Measurements from ENCODE around the gene TUBGCP6. TPM values are rescaled to one million over a fixed set of nuclear protein-coding genes. Genes with fewer than 3 reads are reported as not detected.
"Not testable (repeated sequence)": the region's sequence is repeated elsewhere in the genome, so short reads cannot be mapped to it uniquely, and the experiment has no call there.

Gene TUBGCP6
- total RNA-seq, 1 experiment from 2014 or later, result 32.2 TPM

DNA sequence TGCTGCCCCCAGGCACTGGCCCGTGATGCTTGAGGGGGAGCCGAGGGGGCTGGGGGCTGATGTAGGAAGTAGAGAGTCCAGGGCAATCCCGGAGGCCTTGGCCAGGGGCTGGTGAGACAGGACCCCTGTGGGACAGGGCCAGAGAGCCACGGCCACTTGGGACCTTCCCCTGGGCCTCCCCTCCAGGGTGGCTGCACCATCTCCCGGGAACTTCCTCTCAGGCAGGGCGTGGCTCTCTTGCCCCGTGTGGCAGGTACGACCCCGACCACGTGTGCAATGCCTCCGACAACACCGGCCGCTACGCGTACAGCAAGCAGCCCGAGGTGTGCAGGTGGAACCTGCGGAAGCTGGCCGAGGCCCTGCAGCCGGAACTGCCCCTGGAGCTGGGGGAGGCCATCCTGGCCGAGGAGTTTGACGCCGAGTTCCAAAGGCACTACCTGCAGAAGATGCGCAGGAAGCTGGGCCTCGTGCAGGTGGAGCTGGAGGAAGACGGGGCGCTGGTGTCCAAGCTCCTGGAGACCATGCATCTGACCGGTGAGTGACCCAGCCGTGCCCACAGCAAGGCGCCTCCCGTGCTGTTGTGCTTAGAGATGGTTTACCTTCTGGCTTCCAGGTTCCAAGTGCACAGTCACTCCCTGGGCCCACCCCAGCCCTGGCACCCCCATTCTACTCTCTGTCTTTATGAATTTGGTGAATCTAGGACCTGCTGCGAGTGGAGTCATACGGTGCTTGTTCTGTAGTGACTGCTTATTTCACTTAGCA is 34.3 kb downstream of the TUBGCP6 start:
- no peak for DNase-seq (ENCODE audit: low spot score)

DNA sequence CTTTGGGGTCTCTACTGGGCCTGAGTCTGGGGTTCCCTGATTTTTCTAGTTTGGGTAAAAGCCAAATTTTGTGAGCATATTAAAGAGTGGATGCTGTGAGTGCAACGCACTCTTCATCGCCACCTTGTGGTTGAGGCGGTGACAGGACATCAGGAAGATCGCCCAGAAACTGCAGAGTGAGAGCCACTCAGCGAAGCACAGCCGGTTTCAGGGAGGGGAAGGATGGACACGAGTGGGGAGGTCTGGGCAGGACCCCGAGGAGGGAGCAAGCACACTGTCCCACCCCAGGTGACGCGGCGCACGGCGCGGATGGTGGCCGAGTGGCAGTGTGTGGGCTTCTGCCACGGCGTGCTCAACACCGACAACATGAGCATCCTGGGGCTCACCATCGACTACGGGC is 34.9 kb downstream of the TUBGCP6 start:
- DNase-seq (ENCODE audit: low spot score), result peak; percentile 71

DNA sequence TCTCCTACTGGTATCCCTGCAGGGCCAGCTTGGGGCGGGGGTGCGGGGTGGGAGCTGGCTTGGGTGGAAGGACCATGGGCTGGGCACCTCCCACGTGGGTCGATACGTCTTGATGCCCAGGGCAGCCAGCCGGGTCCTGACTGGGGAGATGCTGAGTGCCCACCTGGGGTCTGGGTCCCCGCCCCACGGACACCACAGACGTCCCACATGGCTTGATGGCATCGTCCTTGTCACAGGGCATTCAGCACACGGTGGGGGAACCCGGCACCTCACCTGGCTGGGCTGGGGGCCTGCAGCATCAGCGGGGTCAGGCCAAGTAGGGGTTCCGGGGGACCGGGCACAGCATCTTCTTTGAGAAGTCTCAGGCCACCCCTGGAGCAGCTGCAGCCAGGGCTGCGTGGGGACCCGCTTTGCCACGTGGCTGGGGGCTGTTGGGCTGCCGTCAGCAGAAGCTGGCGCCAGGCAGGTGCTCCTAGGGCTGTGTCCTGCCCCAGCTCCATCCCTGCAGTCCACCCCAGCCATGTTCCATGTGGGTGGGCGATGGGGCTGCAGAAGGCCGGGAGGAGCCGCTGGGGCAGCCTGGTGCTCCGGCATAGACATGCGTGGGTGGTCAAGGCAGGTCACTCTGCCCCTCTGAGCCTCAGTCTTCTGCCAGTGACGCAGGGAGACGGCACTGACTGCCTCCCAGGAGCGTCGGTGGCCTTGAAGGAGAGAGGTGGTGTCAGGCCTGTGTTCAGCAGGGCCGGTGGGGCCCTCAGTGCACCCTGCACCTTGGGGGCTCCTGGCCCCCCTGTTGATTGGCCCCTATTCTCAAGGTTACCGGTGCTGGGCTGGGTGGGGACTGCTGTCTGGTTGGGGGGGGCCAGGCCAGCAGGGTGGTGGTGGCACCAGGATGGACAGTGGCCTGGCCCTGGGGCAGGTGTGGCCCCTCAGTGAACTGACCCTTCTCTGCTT is 35.6 kb downstream of the TUBGCP6 start:
- DNase-seq (ENCODE audit: low spot score), result no peak

DNA sequence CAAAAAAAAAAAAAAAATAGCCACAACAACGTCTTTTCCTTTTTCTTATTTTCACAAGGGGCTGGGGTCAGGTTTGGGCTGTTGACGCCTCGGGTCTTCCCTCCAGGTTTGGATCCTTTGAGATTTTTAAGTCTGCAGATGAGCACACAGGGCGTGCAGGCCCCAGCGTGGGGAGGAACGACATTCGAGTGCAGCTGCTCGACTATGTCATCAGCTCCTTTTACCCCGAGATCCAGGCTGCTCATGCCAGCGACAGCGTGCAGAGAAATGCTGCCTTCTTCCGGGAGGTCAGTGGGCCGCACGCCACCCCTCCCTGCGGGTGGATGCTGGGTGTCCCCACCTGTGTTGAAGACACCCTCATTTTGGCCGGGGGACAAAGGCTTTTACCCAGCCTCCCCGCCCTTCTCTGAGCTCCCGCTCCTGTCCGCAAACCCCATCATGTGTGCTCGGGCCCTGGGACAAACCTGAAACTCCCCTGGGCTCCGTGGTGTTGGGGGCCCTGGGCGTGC is 36.3 kb downstream of the TUBGCP6 start:
- no peak for DNase-seq (ENCODE audit: low spot score)

DNA sequence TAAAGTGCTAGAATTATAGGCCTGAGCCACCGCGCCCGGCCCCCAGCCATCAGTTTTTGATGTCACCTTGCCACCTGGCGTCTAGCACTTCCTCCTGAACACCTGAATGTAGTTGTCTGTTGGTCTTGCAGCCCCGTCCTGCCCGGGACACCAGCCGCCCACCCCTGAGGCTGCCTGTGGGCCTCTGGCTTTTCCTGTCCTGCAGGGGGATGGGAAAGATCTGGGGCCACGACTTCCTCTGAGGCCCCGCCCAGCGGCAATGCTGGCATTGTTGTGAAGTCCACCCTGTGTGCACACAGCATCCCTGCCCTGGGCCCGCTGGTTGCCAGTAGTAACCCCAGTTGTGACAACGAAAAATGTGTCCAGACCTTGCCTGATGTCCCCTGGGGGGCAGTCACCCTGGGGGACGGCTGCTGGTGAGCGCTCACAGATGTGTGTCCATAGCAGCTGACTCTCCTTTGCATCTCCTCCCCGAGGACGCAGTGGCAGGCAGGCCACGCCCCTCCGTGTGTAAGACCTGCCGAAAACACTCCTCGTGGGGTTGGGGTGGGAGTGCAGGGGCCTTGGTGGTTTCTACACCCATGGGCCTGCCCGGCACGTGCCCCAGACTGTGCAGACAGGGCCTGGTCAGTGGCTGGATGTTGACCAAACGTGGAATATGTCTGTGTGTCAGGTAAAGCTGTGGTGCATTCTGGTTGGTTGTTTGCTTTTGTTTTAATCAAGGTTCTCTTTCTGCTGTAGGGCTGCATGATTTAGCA is 37.3 kb downstream of the TUBGCP6 start:
- DNase-seq (ENCODE audit: low spot score), result no peak

DNA sequence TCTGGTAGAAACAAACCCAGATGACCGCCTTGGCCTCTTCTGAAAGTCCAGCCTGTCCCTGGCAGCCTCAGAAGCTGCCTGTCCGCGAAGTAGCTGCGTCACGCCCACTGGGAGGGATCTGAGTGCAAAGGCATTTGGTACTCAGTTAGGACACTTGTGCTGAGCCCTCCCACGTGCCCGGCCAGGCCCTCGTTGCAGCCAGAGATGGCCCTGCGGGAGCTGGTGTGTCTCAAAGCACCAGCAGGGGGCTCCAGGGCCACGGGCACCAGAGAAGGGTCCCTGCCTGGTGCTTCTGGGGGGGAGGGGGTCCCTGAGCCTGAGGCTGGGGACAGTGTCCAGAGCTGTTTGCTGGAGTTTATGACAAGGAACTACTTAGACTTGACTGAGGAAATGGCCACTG is 38.2 kb downstream of the TUBGCP6 start:
- peak; percentile 4 for DNase-seq (ENCODE audit: low spot score)

DNA sequence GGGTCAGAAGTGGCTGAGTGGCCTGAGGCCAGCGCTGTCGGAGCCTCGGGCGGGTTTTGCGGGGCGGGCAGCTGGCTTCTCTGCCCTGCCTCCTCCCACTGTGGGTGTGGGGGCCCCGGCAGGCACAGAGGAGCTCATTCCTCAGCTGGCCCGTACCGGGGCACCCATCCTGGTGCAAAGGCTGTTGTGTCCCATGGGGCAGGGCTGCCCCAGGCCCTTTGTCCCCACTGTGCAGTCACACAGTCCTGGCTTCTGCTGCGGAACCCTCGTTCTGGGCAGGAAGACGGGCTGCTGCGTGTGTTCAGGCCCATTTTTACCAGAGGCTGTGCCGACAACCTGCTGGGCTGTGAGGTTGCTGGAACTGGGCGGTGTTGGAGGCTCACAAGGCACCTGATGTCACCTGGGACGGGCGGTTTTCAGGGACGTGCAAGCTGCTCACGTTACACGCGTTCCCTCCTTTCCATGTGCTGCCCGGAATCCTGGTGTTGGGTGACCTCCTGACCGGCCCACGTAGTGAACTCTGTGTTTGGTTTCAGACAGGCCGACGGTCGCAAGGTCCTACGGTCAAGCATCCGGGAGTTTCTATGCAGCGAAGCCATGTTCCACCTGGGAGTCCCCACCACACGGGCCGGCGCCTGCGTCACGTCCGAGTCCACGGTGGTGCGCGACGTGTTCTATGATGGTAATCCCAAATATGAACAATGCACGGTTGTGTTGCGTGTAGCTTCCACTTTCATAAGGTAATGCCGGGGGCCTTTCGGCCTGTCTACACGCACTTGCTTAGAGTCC is 38.8 kb downstream of the TUBGCP6 start:
- DNase-seq (ENCODE audit: low spot score), result no peak

DNA sequence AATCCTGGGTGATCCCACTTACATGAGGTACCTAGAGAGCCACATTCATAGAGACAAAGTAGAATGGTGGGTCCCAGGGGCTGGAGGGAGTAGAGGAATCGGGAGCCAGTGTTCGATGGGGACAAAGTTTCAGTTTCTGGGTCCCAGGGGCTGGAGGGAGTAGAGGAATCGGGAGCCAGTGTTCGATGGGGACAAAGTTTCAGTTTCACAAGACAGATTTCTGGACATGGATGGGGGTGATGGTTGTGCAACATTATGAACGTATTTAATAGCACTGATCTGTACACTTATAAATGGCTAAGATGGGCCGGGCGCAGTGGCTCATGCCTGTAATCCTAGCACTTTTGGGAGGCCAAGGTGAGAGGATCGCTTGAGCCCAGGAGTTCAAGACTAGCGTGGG is 39.8 kb downstream of the TUBGCP6 start:
- not testable (repeated sequence) for DNase-seq (ENCODE audit: low spot score)

DNA sequence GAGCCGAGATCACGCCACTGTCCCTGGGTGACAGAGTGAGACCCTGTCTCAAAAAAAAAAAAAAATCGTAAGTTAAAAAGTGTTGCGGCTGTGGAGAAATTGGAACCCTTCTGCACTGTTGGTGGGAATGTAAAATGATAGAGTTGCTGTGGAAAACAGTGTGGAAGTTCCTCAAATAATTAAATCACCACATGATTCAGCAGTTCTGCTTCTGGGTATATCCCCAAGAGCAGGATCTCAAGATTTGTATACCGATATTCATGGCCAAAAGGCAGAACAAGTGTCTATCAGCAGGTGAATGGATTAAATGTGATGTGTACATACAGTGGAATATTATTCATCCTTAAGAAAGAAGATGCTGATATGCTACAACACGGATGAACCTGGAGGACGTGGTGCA is 40.3 kb downstream of the TUBGCP6 start:
- no peak for DNase-seq (ENCODE audit: low spot score)

DNA sequence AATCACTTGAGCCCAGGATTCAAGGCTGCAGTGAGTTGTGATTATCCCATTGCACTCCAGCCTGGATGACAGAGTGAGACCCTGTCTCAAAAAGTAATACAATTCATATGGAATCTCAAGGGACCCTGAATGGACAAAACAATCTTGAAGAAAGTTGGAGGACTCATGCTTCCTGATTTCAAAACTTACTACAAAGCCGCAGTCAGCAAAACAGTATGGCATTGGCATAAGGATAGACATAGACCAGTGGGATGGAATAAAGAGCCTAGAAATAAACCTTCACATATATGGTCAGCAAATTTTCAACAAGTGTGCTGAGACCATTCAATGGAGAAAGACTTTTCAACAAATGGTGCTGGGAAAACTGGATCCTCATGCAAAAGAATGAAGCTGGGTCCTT is 41.5 kb downstream of the TUBGCP6 start:
- DNase-seq (ENCODE audit: low spot score), result no peak

DNA sequence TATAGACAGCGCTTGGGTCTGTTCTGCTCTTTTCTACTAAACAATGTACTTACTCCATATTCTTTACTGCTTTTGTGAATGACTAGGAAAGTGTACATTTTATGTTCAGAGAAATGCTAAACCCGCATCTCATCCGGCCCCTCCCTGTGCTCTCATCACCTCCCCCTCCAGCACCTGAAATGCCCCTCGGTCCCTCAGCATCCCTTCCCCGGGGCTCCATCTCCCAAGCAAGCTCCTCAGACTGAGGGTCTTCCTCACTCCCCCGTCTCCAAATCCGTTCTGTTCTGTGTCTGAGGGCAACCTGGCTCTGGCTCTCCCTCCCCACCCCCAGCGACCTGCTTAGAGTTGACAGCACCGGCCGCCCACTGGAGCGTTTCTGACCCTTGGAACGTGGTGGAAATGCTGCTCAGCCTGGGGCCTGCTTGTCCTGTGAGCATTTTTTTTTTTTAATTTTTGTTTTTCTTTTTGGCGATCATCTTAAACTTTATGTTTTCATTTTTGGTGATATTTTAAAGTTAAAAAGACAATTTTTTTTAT is 42.6 kb downstream of the TUBGCP6 start:
- no peak for DNase-seq (ENCODE audit: low spot score)

DNA sequence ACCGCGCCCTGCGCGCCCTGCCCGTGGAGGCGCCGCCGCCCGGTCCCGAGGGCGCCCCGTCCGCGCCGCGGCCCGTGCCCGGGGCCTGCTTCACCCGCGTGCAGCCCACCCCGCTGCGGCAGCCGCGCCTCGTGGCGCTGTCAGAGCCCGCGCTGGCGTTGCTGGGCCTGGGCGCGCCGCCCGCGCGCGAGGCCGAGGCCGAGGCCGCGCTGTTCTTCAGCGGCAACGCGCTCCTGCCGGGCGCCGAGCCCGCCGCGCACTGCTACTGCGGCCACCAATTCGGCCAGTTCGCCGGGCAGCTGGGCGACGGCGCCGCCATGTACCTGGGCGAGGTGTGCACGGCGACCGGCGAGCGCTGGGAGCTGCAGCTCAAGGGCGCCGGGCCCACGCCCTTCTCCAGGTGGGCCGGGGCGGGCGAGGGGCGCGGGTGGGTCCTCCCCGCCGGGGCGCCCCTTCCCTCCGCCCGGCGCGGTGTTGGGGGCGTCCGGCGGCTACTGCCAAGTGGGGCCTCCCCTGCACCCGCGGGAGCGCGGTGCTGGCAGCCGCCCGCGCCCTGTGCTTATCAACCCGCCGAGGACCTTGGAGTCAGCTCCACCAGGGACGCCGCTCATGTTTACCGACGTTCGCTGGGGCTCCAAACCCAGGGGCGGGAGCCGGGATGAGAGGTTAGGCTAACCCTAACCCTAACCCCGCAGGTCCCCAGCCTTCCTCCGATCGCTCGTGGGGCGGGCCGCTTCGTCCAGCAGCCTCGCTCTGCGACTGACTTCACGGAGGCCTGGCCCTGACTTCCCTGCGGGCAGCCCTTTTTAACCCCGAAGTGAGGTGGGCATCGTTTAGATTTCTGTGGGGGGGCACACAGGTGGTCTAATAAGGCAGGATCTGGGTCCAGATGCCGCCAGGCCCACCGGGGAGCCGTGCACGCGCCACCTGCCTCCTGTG is 43.4 kb downstream of the TUBGCP6 start:
- DNase-seq (ENCODE audit: low spot score), result peak; percentile 19

DNA sequence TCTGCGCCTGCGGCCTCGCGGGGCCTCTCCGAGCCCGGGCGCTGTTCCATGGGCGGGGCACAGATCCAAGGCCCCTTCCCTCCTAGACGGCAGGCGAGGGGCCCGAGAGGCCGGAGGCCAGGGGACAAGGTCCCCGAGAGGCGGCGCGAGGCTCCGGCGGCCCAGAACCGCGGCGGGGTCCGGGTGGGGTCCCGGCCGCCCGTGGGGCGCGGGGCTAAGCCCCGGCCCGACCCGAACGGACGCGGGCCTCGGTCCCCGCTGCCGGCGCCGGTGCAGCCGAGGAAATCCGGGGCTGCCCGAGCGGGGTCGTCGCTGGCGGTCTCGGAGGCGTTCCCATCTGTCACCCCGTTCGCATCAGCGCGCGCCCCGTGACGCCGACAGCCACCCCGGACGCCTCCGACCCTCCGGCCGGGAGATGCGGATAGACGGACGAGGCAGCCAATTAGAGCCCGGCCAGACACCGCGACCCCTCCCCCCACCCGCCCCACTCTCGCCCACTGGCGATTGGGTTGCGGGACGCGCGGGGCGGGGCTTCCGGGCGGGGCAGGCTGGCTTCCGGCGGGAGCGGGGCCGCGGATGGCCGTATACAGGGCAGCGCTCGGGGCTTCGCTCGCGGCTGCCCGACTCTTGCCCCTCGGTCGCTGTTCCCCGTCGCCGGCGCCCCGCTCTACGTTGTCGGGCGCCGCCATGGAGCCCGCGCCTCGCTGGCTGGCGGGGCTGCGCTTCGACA is 44.2 kb downstream of the TUBGCP6 start, which contains the start of gene SELENOO:
SELENOO (plus strand) TSS at position 551 of the 730 bp plus-strand sequence; CDS start at position 577, 26 bp downstream.
- DNase-seq (ENCODE audit: low spot score), result peak; percentile 64

DNA sequence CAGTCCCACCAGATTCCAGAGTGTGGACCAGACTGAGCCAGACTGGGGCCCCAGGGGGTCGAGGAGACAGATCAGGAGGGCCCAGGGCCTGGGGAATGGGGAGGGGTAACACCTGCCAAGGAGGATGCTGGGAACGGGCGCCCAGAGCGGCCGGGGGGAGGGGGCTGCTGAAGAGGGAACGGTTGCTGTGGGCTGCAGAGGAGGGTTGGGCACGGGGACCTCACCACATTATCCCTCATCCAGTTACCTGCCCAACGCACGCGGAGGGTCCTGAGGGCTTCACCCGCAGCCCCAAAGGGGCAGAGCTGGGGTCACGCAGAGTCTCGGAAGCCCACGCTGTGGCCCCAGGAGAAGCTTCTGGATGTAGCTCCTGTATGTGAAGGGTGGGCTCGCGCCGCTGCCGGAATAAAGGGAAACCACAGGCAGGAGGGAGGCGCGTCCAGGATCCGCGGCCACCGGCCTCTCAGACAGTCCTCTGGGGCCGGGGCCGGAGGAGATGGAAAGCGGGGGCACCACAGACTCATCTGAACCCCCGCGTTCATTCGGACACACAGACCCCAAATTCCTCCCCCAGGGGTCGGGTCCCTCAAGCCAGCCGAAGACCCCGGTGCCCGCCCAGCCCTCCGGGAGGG is 44.9 kb downstream of the TUBGCP6 start:
- DNase-seq (ENCODE audit: low spot score), result peak; percentile 26

DNA sequence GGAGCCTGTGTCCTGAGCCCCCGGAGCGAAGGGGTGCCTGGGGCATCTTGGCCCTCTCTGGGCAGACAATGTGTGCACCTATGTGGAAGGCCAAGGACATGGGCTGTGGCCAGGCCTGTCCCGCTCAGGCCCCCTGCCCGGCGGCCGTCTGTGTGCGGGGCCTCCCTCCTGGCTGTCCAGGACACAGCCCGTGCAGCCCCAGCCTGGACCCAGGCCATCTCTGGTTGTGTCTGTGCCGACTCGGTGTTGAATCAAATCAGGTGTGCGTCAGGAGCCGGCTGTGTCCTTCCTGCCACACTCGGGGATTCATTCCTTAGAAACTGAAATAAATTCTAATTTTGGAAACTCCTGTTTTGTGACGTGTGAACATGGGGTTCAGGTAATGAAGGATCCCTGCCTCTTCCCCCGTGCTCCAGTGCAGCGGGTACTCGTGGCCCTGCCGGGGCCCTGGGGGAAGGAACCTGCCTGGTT is 45.5 kb downstream of the TUBGCP6 start:
- DNase-seq (ENCODE audit: low spot score), result no peak

DNA sequence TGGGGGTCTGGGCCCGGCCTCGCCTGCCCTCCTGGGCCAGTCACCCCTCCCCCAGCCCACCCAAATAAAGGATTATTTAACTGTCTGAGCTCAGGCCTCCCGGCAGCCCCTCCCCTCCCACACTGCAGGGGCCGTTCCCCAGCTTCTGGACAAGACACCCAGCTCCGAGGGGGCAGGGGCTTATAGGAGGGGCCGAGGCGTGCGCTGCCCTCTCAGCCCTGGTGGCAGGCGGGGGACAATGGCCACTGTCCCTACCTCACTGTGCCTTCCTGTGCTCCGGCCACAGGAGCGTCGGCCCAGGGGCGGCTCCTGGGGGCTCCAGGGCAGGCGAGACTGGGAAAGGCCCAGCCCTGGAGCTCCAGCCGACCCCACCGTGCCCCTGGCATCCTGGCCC is 46.2 kb downstream of the TUBGCP6 start:
- DNase-seq (ENCODE audit: low spot score), result no peak

DNA sequence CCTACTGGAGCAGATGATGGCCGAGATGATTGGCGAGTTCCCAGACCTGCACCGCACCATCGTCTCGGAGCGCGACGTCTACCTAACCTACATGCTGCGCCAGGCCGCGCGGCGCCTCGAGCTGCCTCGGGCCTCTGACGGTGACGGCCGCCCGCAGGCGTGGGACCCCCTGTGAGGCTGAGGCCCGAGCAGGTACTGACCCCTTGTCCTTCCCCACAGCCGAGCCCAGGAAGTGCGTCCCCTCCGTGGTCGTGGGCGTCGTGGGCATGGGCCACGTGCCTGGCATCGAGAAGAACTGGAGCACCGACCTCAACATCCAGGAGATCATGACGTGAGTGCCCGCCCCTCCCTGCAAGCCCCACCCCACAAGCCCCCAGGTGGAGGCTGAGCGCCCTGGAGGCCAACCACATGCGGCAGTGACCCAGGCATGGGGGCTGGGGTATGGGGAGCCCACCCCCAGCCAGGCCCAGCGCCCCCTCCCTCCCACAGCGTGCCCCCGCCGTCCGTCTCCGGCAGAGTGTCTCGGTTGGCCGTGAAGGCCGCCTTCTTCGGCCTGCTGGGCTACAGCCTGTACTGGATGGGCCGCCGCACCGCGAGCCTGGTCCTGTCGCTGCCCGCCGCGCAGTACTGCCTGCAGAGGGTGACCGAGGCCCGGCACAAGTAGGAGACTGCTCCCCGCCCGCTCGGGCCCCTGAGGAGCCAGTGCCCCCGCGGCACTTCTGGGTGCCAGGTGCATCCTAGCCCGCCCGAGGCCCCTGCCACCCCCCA is 46.8 kb downstream of the TUBGCP6 start:
- DNase-seq (ENCODE audit: low spot score), result no peak
